NCI-H524 treated with DMSO at 0.1 percent for 48 hours (cell line): ENCODE measurements around the gene HDAC4.

Experiments
- DNase-seq: peaks from one replicate; lab custom pipeline; 2025; lab: John Stamatoyannopoulos, UW

The HDAC4 gene

DNA sequence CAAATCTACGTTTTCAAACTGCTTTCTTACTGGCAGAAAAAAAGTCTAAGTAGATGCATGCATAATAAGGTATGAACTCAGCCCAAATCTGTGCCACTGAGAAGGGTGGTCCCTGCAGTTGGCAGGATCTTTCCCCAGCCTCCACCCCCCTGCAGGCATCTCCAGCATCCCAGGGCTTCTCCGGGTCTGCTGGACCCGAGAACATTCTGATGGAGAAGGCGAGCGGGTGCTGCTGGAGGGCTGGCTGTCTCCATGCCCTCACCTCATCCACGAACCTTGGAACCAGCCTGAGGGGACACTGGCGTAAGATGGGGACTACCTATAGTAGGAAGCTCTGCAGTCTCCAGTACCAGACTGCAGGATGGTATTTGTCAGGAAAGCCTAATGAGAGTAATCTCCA, 198.9 kb downstream of the HDAC4 start:
- no peak for DNase-seq

DNA sequence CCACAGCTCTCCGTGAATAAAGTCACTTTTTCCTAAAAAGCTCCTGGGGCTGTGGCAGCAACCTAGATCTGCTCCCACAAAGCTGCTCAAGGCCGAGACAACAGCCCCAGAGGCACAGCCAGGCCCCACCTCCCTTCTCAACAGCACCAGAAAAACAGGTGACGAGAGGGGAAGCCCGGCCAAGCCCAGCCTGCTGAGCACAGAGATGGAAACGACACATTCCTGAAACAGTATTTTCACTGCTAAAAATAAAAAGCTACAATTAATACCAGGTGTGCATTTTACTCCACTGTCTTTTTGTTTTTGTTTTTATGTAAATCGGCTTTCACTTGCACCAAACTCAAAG, 199.3 kb downstream of the HDAC4 start:
- no peak for DNase-seq

GRCh38 chr2:239200646-239201530, 199.9 kb downstream of the HDAC4 start:
- no peak for DNase-seq

DNA sequence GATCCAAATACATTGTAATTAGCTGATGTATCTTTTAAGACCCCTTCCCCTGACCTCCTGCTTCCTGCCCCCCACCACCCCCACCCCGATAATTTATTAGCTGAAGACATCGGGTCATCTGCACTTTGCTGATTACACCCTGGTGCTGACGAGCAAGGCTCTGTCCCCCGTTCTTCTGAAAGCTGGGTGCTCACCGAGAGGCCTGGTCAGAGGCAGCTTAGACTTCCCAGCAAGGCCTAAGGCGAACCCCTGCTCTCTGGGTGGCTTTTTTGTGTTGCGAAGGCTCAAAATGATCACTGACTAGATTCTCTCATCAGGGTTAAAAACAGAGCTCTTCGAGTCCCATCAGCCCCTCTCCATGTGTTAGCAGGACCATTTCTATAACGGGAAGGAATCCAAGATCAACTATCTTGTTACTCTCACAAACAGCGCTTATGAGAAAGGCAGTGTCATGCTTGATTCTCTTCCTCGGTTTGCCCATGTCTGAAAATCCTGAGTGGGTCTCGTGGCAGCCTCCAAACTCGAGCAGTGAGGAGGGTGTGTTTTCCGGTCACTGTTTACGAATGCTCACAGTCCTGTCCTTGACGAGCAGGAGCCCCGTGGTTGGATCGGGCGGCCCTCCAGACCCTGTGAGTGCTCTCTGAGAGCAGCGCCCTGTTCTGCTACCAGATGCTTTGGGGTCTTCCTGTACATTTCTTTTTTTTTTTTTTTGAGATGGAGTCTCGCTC, 201.6 kb downstream of the HDAC4 start:
- DNase-seq: no peak

DNA sequence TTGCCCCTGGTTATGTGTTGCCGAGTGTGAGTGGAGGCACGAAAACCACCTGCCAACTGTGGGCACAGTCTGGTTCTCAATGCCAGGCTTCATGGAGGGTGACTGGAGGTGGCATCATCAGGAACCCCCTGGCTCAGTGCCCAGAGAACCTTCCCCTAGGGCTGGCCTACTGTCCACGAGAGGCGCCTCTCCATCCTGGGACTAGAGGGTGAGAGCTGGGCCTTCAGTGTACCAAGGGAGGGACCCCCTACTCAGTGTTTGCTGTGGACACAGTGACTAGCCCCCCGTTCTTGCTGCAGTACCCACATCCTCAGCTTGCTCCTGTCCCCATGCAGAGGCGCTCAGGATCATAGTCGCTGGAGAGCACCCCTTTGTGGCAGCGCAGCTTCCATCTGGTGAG, 202.6 kb downstream of the HDAC4 start:
- DNase-seq: no peak

DNA sequence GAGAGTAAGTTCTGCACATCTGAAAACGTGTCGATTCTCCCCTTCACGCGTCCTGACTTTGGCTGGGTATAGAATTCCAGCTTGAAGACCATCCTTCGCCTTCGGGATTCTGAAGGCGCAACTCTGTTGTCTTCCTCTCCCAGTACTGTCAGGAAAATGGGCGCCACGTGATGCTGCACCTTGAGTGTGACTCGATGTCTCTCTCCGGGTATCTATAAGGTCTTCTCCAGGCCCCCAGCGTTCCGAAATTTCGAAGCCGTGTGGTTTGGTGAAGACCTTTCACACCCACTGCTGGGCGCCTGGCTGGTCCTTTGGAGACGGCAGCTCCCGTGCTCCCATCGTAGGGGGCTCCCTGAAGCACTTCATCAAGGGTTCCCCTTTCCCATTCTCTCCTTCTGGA, 203.7 kb downstream of the HDAC4 start:
- no peak for DNase-seq

DNA sequence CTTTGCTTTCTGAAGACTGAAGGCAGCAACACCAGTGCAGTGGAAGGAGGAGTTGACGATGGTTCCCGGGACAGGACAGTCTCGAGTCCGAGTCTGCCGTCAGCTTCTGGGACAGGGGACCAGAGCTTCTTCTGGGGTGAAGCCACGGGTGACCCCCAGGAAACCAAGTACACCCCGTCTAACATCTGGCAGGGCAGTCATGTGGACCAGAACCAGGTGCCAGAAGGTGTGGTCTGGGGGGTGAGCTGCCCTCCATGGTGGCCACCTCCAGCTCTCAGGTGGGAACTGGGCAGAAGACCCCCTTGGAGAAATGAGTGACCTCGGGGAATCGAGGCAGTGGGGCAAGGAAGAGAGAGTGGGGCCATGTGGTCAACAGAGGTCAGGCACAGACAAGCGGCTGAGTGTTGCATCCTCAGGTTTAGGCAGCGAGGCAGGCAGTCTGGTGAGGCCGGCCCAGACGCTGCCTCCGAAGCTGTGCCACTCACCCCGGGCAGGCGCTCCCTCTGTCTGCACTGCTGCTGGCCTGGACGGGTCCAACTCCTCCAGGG, 204.3 kb downstream of the HDAC4 start:
- DNase-seq: no peak

DNA sequence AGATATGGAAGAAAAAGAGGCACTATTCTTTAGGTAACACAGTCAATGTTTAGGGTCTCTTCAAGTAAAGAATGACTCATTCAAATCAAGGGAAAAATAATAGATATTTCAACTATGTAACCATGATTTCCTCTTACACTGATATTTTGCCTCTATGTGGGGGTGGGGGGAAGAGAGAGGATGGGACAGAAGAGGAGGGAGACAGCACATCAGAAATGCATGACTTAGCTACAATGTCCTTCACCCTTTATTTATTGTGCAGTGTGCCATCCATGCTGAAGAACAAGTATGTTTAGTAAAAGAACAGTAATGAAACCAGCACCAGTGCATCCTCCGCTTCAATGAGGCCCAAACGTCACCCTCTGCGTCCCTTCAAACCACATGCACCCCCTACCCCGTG, 204.8 kb downstream of the HDAC4 start:
- DNase-seq: no peak

- DNase-seq: no peak
Measured at GRCh38 chr2:239195318-239195871, 205.4 kb downstream of the HDAC4 start.

DNA sequence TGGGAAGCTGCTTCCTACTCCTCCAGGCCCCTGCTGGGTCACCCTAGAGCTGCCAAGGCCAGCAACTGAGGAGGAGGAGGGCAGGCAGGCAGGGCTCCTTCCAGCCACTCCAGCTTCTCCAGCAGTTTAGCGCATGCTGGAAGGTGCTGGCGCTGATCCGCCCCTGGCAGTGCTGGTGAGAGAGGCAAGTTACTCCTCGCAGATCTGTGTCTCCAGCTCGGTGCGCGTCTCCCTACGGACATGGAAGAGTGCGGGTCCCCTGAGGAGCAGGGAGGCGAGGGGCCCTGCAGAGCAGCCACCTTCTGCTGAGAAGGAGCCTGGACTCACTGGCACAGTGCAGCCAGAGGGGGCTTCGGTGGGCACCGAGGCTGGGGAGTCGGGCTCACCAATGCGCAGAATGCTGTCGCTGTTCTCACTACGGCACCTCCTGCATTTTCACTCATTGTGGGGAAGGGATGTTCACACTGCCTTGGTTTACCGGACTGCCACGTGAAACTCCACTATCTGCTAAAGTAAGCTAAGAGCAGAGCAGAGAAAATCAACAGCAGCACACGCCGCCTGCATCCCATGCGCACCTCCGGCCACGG, 206.0 kb downstream of the HDAC4 start:
- no peak for DNase-seq

DNA sequence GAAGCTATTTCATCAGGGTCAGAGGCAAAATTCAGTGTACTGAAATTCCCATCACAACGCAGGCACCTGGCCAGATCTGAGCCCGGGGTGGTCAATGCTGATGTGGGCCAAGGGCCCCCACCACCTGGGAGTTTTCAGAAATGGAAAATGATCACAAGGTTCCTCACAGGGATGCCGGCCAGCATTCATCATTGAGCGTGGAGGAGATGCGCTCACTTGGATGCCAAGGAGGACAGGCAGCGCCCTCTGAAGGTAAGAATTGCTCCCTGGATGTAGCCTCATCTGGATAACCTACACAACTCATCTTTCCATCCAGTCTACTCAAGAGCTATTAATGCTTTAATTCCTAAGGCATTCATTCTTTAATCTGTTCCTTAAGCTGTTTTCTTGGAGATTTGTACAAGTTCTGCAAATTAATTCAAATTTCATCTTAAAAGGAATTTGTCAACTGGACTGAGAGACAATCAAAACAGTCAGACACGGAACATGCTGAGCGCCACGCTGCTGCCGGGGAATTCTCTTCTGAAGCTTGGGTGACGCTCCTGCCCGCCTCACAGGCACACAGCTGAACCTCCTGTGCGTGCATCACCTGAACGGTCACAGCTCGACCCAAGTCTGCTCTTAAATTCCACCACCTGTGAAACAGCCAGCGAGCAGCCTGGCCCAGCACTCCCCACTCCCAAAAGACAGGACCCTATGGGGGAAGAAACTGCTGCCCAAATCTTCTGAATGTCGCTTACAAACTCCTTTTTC, 206.7 kb downstream of the HDAC4 start:
- no peak for DNase-seq

DNA sequence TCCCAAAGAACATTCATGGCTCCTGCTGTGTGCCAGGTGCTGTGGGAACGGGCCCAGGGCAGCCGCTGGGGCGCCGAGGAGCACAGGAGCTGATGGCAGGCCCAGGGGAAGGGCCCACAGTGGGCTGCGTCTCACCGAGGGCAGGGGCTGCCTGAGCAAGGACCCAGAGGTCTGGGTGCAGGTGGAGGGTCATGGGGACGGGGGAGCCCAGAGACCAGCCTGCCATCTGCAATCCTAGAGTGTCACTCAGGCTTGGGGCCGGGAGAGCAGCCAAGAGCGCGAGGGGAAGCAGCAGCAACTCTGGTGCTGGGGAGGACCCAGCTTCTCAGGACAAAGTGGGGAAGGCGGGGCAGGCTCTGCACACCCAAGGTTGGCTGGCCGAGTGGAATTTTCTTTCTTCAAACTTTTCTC, 207.4 kb downstream of the HDAC4 start:
- no peak for DNase-seq

- no peak for DNase-seq
Measured at GRCh38 chr2:239192975-239193374, 207.8 kb downstream of the HDAC4 start.

- DNase-seq: no peak
Measured at GRCh38 chr2:239192456-239192855, 208.4 kb downstream of the HDAC4 start.

DNA sequence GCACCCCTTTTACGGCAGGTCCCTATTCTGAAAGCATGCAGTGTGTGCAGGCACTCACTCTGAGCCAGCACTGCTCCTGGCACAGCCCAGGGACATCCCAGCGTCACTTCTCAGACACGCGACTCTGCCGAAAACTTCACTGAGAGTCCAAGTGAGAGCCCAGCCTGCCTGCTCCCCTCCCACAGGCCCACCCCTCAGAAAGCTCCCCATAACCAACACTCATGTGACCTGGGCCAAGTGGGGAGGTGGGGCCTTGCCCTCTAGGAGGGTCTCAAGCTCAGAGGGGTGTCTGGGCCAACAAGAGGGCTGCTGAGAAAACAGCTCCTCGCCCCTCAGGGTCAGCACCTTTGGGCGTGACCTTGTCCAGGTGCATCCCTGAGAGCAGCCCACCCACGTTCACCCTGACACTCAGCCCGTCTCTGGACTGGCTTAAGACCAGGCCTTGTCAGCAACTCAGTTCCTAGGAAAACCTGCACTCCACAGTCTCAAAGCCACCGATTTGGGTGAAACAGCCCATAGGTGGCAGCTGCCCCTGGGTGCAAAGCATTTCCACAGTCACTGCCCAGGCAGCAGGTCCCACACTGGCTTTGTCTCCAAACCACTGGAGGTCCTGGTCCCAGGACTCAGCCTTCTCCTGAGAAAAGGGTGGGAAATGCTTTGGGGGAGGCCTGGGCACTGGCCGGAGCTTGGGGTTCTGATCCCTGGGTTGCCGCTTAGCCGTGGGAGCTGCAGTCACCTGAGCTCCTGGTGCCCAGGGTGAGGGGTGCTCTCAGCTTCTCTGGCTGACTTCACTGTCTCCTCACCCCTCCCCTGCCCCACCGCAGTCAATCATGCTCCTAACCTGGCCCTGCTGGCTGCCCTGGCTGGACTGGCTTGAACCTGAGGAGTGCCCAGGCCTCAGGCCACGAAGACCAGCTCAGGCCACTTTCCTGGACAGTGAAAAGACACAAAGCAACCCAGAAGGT, 209.6 kb downstream of the HDAC4 start:
- no peak for DNase-seq

GRCh38 chr2:239190361-239190760, 210.5 kb downstream of the HDAC4 start:
- no peak for DNase-seq

GRCh38 chr2:239189711-239190131, 211.1 kb downstream of the HDAC4 start:
- DNase-seq: no peak

GRCh38 chr2:239188536-239188935, 212.3 kb downstream of the HDAC4 start:
- no peak for DNase-seq

DNA sequence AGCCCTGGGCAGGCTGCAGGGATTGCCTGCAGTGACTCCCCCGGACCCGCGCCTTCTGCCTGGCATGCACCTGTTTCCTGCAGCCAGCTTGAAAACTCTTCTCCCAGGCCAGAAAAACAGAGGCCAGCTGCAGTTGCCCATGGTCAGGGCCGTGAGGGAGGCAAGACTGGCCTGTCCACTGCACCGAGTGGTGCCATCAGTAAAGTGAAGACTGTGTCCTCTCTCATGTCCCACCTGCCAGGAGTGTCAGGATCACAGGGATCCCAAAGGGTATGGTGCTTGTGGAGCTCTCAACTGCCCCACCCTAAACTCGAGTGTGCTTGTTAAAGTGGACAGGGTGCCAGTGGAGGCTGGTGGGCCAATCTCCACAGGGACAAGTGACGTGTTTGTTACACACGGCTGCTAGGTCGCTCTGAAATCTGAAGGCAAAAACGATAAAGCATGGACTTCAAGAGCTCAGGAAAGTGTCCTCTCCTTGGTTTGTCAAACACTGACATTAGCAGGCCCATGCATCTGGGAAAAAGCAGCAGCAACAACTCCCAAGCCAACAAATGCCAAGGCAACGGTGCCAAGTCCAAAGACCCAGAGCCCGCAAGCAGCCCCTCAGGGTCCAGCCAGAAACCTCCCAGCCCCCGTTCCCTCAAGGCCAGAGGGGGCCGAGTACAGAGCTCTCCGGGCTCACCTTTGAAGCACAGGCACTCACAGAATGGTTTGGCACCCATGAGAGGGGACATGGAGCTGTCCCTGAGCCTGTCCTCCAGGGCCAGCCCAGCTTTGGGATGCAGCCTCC, 213.2 kb downstream of the HDAC4 start:
- no peak for DNase-seq
